Measurements from ENCODE around the gene FAM169A. TPM values are rescaled to one million over a fixed set of nuclear protein-coding genes. Genes with fewer than 3 reads are reported as not detected.

Gene FAM169A
- total RNA-seq, 2 experiments from 2014 or later: 13.3 to 14.7 TPM

DNA sequence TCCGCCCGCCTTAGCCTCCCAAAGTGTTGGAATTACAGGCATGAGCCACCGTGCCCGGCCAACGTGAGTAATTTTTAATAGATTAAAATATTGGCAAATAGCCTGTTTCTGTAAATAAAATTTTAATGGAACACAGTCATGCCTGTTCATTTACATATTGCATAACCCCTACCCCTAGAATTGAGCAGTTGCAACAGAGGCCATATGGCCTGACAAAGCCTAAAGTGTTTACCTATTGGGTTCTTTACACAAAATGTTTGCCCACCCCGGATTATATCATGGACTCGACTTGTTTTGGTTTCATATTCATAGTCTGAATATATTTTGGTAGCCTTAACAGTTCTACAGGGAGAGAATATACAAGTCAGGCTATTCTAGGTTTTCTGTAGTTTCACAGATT is 93.8 kb downstream of the FAM169A start:
- Mint-ChIP-seq H3K36me3 (ENCODE audit: low read depth) (peaks cover 76% of the 10 kb centered on the region), H3K27ac (no peak overlapping the region)
- no peak for DNase-seq

DNA sequence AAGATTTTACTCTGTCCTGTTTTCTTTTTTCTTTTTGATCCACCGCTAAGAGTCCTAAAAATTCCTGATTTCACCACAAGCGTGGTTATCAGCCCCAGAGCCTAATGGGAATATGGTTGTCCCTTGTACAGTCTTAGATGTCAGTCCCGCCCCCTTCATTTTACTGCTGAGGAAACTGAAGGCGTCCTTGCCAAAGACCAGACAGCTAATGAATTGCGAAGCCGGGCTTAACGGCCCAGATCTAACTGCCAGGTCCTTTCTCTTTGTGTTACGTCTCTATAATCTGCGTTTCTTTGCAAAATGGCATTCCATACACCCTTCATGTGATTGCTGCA is 98.6 kb downstream of the FAM169A start:
- H3K36me3 Mint-ChIP-seq (ENCODE audit: low read depth): peaks cover 64% of the 10 kb centered on the region

More for the DNA sequence above, 93.8 kb downstream of the FAM169A start:
- H3K27ac ChIP-seq (ENCODE audit: low read depth in 1 of 2, low read length in 2 of 2): no peak overlapping the region
- ATAC-seq (ENCODE audit: poor library complexity): no peak
- Mint-ChIP-seq H3K27me3 (no peaks in the 10 kb centered on the region), H3K4me3 (peak overlapping the region; percentile 13), H3K4me1 (ENCODE audit: low read depth) (peaks cover 10% of the 10 kb centered on the region), H3K9me3 (no peaks in the 10 kb centered on the region)
- intact Hi-C loops (cut with DNase I, micrococcal nuclease): no loop called here
- H3K36me3 ChIP-seq (ENCODE audit: insufficient read depth, low read length): peaks cover 77% of the 10 kb centered on the region
- no peaks in the 10 kb centered on the region for H3K9me3 ChIP-seq (ENCODE audit: control insufficient read depth in 1 of 2, insufficient read depth in 1 of 2, low read length in 2 of 2)
- POLR2A ChIA-PET: no interaction called here
- peaks cover 8% of the 10 kb centered on the region for H3K4me1 ChIP-seq (ENCODE audit: insufficient read depth, low read length)
- no peak overlapping the region for H3K4me3 ChIP-seq (ENCODE audit: low read length)
- no peak for TF ChIP-seq CTCF (IDR thresholded peaks at IDR 0.05)
- no peaks in the 10 kb centered on the region for H3K27me3 ChIP-seq (ENCODE audit: control insufficient read depth in 1 of 2, insufficient read depth in 2 of 2, low read length in 2 of 2)
- CTCF ChIA-PET: no interaction called here

GRCh38 chr5:74766849-74767578 is 99.2 kb downstream of the FAM169A start, which contains the start of the genes GFM2 and NSA2:
Gene GFM2 (minus strand): TSS chr5:74767117. CDS start chr5:74763742, 3,375 bp downstream.
Gene NSA2 (plus strand): TSS chr5:74767249. CDS start chr5:74767361, 112 bp downstream.
- Histone ChIP-seq H3K27ac (ENCODE audit: low read depth in 1 of 2, low read length in 2 of 2) (peak within 1 kb of the TSS; percentile 66 to 82), H3K36me3 (ENCODE audit: insufficient read depth, low read length) (peaks cover 45% of the 10 kb centered on the region), H3K4me1 (ENCODE audit: insufficient read depth, low read length) (peaks cover 29% of the 10 kb centered on the region), H3K27me3 (ENCODE audit: control insufficient read depth in 1 of 2, insufficient read depth in 2 of 2, low read length in 2 of 2) (no peaks in the 10 kb centered on the region), H3K4me3 (ENCODE audit: low read length) (peak within 1 kb of the TSS; percentile 100), H3K9me3 (ENCODE audit: control insufficient read depth in 1 of 2, insufficient read depth in 1 of 2, low read length in 2 of 2) (no peaks in the 10 kb centered on the region)
- peaks cover 64% of the 10 kb centered on the region for H3K36me3 Mint-ChIP-seq (ENCODE audit: low read depth)
- no peaks in the 10 kb centered on the region for H3K9me3 Mint-ChIP-seq
- intact Hi-C loops (cut with DNase I, micrococcal nuclease): loop anchor here (1.0 to 10.0 kb wide), 16 partner anchors 80 to 1490 kb away; partner anchors contain the start of genes ANKRD31 (in 2 of the 2), ANKRA2 (in 1 of the 2), CERT1 (in 1 of the 2) and GCNT4 (in 1 of the 2)
- H3K27ac Mint-ChIP-seq: peak within 1 kb of the TSS; percentile 94
- DNase-seq (peak; percentile 86 to 95 (median 91)), ATAC-seq (ENCODE audit: poor library complexity) (peak; percentile 85)
- no peak for TF ChIP-seq CTCF (IDR thresholded peaks at IDR 0.05)
- ChIA-PET CTCF (interaction anchor here (0.9 to 1.6 kb wide), 5 partner anchors 8 to 570 kb away, joined by 3 to 6 read pairs (median 3); partner anchors contain the start of genes ANKRD31 and HMGCR), POLR2A (interaction anchor here (0.6 to 2.1 kb wide), 12 partner anchors 12 to 1268 kb away, joined by 3 to 9 read pairs (median 4); partner anchors contain the start of genes ANKRD31, BTF3, HEXB and HMGCR)
- peaks cover 46% of the 10 kb centered on the region for H3K4me1 Mint-ChIP-seq (ENCODE audit: low read depth)
- H3K27me3 Mint-ChIP-seq: no peaks in the 10 kb centered on the region
- H3K4me3 Mint-ChIP-seq: peak within 1 kb of the TSS; percentile 98

More for the DNA sequence above, 98.6 kb downstream of the FAM169A start:
- Histone ChIP-seq H3K9me3 (ENCODE audit: control insufficient read depth in 1 of 2, insufficient read depth in 1 of 2, low read length in 2 of 2) (no peaks in the 10 kb centered on the region), H3K4me1 (ENCODE audit: insufficient read depth, low read length) (peaks cover 29% of the 10 kb centered on the region), H3K4me3 (ENCODE audit: low read length) (peak overlapping the region; percentile 100), H3K27me3 (ENCODE audit: control insufficient read depth in 1 of 2, insufficient read depth in 2 of 2, low read length in 2 of 2) (no peaks in the 10 kb centered on the region), H3K36me3 (ENCODE audit: insufficient read depth, low read length) (peaks cover 45% of the 10 kb centered on the region), H3K27ac (ENCODE audit: low read depth in 1 of 2, low read length in 2 of 2) (peak overlapping the region; percentile 66 to 82)
- no peaks in the 10 kb centered on the region for H3K27me3 Mint-ChIP-seq
- ChIA-PET POLR2A (interaction anchor here (0.9 to 2.1 kb wide), 7 partner anchors 13 to 569 kb away, joined by 3 to 9 read pairs (median 5); partner anchors contain the start of genes ANKRD31, HEXB and HMGCR), CTCF (interaction anchor here (0.9 to 1.6 kb wide), 3 partner anchors 343 to 569 kb away, joined by 3 to 4 read pairs (median 3); partner anchors contain the start of genes ANKRD31 and HMGCR)
- no peaks in the 10 kb centered on the region for H3K9me3 Mint-ChIP-seq
- H3K27ac Mint-ChIP-seq: peak overlapping the region; percentile 94
- ATAC-seq (ENCODE audit: poor library complexity) (peak; percentile 16), DNase-seq (peak in 2 of 14 experiments; percentile 10 to 49)
- intact Hi-C loops (cut with DNase I, micrococcal nuclease): loop anchor here (2.0 to 10.0 kb wide), 13 partner anchors 80 to 1489 kb away; partner anchors contain the start of genes ANKRA2 (in 1 of the 2), ANKRD31 (in 1 of the 2), CERT1 (in 1 of the 2) and GCNT4 (in 1 of the 2)
- peak overlapping the region; percentile 98 for H3K4me3 Mint-ChIP-seq
- peaks cover 40% of the 10 kb centered on the region for H3K4me1 Mint-ChIP-seq (ENCODE audit: low read depth)
- TF ChIP-seq CTCF (IDR thresholded peaks at IDR 0.05): no peak
